WTC11 (cell line): ENCODE results near the gene MYOZ2. TPM values are rescaled to one million over a fixed set of nuclear protein-coding genes. Genes with fewer than 3 reads are reported as not detected.

Experiments
- ATAC-seq: fragments of 200-7000 bp; cut with Tn5 transposase; 2 replicates; pipeline ENCODE4 v1.10.0; 2021; ENCODE audit warnings: mild to moderate bottlenecking, moderate library complexity
- CTCF ChIA-PET: fragments of 300-600 bp; sonication (Branson Sonifier 250); formaldehyde crosslinking; loops from one replicate; lab custom pipeline; 2021; ENCODE audit warnings: antibody characterized with exemption; lab: Charles Lee
- POLR2A ChIA-PET: fragments of 350-600 bp; sonication (Branson Sonifier 250); formaldehyde crosslinking; loops from one replicate; lab custom pipeline; 2021; ENCODE audit warnings: antibody characterized with exemption; lab: Charles Lee
- DNase-seq: peaks from one replicate; pipeline ENCODE4 v3.0.0; 2021; ENCODE audit warnings: low spot score
- H3K27ac Mint-ChIP-seq: 2 replicates; pipeline ENCODE4 v1.8.0; 2021; ENCODE audit warnings: mixed read lengths
- H3K27me3 Mint-ChIP-seq: 2 replicates; pipeline ENCODE4 v1.8.0; 2021; ENCODE audit warnings: low read depth, mild to moderate bottlenecking, moderate library complexity, mixed read lengths
- H3K36me3 Mint-ChIP-seq: 2 replicates; pipeline ENCODE4 v1.8.0; 2021; ENCODE audit warnings: mixed read lengths
- H3K4me1 Mint-ChIP-seq: 2 replicates; pipeline ENCODE4 v1.8.0; 2022; ENCODE audit warnings: mixed read lengths
- H3K4me3 Mint-ChIP-seq: 2 replicates; pipeline ENCODE4 v1.8.0; 2021; ENCODE audit warnings: mild to moderate bottlenecking, moderate library complexity, mixed read lengths
- H3K9me3 Mint-ChIP-seq: 2 replicates; pipeline ENCODE4 v1.8.0; 2021; ENCODE audit warnings: mixed read lengths
- ATF1 ChIP-seq: sonication (generic); formaldehyde crosslinking; IDR thresholded peaks from 2 replicates; pipeline ENCODE4 v1.8.1; 2023; ENCODE audit warnings: mild to moderate bottlenecking, moderate library complexity, missing genetic modification reagents
- ESRRA ChIP-seq: sonication (generic); formaldehyde crosslinking; IDR thresholded peaks from 2 replicates; pipeline ENCODE4 v1.8.1; 2022; ENCODE audit warnings: mild to moderate bottlenecking, missing genetic modification reagents, borderline replicate concordance
- ETV6 ChIP-seq: sonication (generic); formaldehyde crosslinking; IDR thresholded peaks from 2 replicates; pipeline ENCODE4 v1.8.1; 2022; ENCODE audit warnings: mild to moderate bottlenecking, missing genetic modification reagents
- GABPB1 ChIP-seq: sonication (generic); formaldehyde crosslinking; IDR thresholded peaks from 2 replicates; pipeline ENCODE4 v1.8.1; 2023; ENCODE audit warnings: mild to moderate bottlenecking, missing genetic modification reagents
- MYBL2 ChIP-seq: sonication (generic); formaldehyde crosslinking; IDR thresholded peaks from 2 replicates; pipeline ENCODE4 v1.8.1; 2023; ENCODE audit warnings: mild to moderate bottlenecking, moderate library complexity, missing genetic modification reagents
- NFATC4 ChIP-seq: fragments of 250-450 bp; sonication (Bioruptor Pico); IDR thresholded peaks from 2 replicates; pipeline ENCODE4 v1.9.0; 2021; ENCODE audit warnings: mild to moderate bottlenecking
- TEAD4 ChIP-seq: sonication (generic); formaldehyde crosslinking; IDR thresholded peaks from 2 replicates; pipeline ENCODE4 v1.8.0; 2022; ENCODE audit warnings: mild to moderate bottlenecking, missing genetic modification reagents
- ZNF219 ChIP-seq: sonication (generic); formaldehyde crosslinking; IDR thresholded peaks from 2 replicates; pipeline ENCODE4 v1.8.0; 2023; ENCODE audit warnings: missing genetic modification reagents, mild to moderate bottlenecking, borderline replicate concordance
- total RNA-seq: library from RNA; stranded (reverse); gene quantifications from 3 replicates; pipeline ENCODE4 v1.2.3, GENCODE V29; 2021
- TF ChIP-seq, protein P1 (sequence below): fragments of 250-450 bp; sonication (Bioruptor Pico); conservative IDR thresholded peaks from 2 replicates; pipeline ENCODE4 v1.9.0; 2021; ENCODE audit warnings: mild to moderate bottlenecking
- TF ChIP-seq, protein P2 (sequence below): sonication (generic); formaldehyde crosslinking; IDR thresholded peaks from 2 replicates; pipeline ENCODE4 v1.8.1; 2022; ENCODE audit warnings: missing genetic modification reagents, borderline replicate concordance
- TF ChIP-seq, protein P3 (sequence below): sonication (generic); formaldehyde crosslinking; IDR thresholded peaks from 2 replicates; pipeline ENCODE4 v1.8.0; 2023; ENCODE audit warnings: missing genetic modification reagents, mild to moderate bottlenecking, borderline replicate concordance
- TF ChIP-seq, protein P4 (sequence below): fragments of 250-450 bp; sonication (Bioruptor Pico); IDR thresholded peaks from 2 replicates; pipeline ENCODE4 v1.8.0; 2021; ENCODE audit warnings: mild to moderate bottlenecking
- TF ChIP-seq, protein P5 (sequence below): fragments of 250-450 bp; sonication (Bioruptor Pico); IDR thresholded peaks from 2 replicates; pipeline ENCODE4 v1.9.0; 2021; ENCODE audit warnings: mild to moderate bottlenecking
- TF ChIP-seq, protein P6 (sequence below): sonication (generic); formaldehyde crosslinking; conservative IDR thresholded peaks from 2 replicates; pipeline ENCODE4 v1.8.1; 2022; ENCODE audit warnings: mild to moderate bottlenecking, missing genetic modification reagents

MYOZ2 gene
- total RNA-seq, 1 experiment from 2014 or later: not detected

DNA sequence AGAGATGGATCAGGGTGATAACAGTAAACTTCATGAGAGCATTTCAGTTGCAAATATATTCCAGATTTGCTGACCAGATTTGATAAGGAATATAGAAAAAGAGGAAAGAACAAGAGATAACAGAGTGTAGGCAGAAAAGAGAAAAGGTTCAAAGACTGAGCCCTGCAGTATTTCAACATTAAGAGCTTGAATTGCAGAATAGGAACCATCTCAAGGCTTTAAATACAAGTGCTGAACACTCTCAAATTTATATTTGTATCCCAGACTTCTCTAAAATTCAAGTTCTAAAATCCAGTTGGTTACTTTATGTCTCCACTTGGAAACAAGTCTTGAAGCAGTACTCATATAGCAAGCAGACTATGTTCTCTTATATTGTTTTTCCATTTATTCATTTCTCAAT lies 9.7 kb upstream of the MYOZ2 start (continued):
- TF ChIP-seq, protein P1, sequence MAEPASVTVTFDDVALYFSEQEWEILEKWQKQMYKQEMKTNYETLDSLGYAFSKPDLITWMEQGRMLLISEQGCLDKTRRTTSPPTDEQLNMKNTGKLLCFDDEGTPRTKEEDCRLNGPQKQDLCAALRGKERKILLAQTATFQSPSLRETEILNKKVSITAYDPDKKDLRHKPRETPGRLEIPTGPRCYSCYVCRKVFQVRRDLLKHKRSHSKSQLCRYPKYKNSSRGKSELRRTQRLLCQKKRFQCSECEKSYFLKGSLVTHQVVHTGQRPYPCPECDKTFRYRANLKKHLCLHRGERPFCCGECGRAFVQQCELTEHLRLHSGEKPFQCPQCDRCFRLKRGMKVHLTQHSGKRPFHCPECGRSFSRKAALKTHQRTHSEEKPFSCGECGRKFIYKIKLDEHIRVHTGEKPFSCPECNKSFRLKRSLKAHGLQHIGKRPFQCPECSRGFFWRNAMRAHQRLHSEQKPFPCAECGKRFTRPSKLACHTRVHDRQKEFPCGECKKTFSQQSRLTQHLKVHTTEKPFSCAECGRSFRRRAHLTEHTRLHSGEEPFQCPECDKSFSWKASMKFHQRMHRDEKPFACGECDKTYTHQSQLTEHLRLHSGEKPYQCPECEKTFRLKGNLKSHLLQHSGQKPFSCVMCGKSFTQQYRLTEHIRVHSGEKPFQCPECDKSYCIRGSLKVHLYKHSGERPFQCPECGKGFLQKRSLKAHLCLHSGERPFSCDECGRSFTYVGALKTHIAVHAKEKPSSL (CRISPR knock-in tag): no peak
- TF ChIP-seq, protein P2, sequence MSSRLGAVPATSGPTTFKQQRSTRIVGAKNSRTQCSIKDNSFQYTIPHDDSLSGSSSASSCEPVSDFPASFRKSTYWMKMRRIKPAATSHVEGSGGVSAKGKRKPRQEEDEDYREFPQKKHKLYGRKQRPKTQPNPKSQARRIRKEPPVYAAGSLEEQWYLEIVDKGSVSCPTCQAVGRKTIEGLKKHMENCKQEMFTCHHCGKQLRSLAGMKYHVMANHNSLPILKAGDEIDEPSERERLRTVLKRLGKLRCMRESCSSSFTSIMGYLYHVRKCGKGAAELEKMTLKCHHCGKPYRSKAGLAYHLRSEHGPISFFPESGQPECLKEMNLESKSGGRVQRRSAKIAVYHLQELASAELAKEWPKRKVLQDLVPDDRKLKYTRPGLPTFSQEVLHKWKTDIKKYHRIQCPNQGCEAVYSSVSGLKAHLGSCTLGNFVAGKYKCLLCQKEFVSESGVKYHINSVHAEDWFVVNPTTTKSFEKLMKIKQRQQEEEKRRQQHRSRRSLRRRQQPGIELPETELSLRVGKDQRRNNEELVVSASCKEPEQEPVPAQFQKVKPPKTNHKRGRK (CRISPR knock-in tag): no peak
- TF ChIP-seq TEAD4: no peak
- TF ChIP-seq MYBL2 (CRISPR knock-in tag): no peak
- TF ChIP-seq, protein P3, sequence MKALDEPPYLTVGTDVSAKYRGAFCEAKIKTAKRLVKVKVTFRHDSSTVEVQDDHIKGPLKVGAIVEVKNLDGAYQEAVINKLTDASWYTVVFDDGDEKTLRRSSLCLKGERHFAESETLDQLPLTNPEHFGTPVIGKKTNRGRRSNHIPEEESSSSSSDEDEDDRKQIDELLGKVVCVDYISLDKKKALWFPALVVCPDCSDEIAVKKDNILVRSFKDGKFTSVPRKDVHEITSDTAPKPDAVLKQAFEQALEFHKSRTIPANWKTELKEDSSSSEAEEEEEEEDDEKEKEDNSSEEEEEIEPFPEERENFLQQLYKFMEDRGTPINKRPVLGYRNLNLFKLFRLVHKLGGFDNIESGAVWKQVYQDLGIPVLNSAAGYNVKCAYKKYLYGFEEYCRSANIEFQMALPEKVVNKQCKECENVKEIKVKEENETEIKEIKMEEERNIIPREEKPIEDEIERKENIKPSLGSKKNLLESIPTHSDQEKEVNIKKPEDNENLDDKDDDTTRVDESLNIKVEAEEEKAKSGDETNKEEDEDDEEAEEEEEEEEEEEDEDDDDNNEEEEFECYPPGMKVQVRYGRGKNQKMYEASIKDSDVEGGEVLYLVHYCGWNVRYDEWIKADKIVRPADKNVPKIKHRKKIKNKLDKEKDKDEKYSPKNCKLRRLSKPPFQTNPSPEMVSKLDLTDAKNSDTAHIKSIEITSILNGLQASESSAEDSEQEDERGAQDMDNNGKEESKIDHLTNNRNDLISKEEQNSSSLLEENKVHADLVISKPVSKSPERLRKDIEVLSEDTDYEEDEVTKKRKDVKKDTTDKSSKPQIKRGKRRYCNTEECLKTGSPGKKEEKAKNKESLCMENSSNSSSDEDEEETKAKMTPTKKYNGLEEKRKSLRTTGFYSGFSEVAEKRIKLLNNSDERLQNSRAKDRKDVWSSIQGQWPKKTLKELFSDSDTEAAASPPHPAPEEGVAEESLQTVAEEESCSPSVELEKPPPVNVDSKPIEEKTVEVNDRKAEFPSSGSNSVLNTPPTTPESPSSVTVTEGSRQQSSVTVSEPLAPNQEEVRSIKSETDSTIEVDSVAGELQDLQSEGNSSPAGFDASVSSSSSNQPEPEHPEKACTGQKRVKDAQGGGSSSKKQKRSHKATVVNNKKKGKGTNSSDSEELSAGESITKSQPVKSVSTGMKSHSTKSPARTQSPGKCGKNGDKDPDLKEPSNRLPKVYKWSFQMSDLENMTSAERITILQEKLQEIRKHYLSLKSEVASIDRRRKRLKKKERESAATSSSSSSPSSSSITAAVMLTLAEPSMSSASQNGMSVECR (CRISPR knock-in tag): no peak
- no peak for TF ChIP-seq ETV6 (CRISPR knock-in tag)

DNA sequence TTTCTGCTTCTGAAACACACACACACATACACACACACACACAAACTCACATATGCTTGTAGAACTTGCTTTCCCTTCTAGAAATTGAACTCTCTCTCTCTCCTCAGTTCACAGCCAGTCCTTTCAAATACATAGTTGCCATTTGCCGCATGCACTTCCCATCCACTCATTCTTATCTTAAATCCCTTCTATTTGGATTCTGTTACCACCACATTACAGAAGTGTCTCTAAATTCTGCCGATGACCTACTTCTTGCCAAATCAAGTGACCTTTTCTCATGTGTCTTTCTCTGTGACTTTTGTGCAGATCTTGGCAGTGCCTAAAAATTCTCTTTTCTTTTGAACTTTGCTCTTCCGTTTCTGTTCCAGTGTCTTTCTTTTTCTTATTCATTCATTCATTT lies 7.5 kb upstream of the MYOZ2 start:
- H3K27ac Mint-ChIP-seq: no peak overlapping the region
- DNase-seq (no peak), ATAC-seq (no peak)
- no peaks in the 10 kb centered on the region for H3K36me3 Mint-ChIP-seq
- CTCF ChIA-PET: no interaction called here
- peaks cover 24% of the 10 kb centered on the region for H3K4me1 Mint-ChIP-seq
- POLR2A ChIA-PET: no interaction called here
- H3K9me3 Mint-ChIP-seq: no peaks in the 10 kb centered on the region
- no peaks in the 10 kb centered on the region for H3K27me3 Mint-ChIP-seq
- H3K4me3 Mint-ChIP-seq: no peak overlapping the region
- TF ChIP-seq ZNF219 (CRISPR knock-in tag): no peak
- TF ChIP-seq GABPB1 (CRISPR knock-in tag): no peak
- TF ChIP-seq NFATC4: no peak
- no peak for TF ChIP-seq ATF1 (CRISPR knock-in tag)
- TF ChIP-seq ESRRA: no peak

DNA sequence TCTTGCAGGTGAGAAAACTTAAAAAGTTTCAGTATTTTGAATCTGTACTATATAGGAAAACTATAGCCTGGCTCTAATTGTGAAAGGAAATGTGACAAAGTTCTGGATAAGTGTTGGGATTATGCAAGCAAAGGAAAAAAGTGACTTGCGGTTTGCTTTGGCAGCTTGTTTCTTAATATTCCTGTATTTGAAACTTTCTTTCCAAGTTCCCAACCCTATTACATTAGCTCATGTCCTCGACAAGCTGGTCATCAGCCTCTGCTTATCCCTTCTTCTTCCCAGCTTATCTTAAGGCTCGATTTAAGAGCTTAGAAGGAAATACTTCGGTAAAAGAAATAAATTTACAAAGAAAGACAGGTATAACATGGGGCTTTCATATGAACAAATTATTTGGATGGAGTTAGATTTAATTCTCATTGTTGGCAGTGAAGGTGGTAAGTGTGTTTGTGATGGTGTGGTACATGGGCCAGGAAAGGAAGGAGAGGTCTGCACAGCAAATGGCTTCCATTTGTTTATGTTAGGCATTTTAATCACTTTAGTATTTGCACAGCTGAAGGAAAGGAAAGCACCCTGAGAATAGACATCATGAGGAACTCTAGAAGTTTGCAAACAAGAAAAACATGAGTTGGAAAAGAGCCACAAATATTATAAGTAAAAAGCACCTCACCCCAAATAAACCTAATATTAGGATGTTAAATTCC lies 5.1 kb upstream of the MYOZ2 start:
- H3K9me3 Mint-ChIP-seq: no peaks in the 10 kb centered on the region
- no peak overlapping the region for H3K27ac Mint-ChIP-seq
- H3K4me3 Mint-ChIP-seq: no peak overlapping the region
- TF ChIP-seq, protein P4, sequence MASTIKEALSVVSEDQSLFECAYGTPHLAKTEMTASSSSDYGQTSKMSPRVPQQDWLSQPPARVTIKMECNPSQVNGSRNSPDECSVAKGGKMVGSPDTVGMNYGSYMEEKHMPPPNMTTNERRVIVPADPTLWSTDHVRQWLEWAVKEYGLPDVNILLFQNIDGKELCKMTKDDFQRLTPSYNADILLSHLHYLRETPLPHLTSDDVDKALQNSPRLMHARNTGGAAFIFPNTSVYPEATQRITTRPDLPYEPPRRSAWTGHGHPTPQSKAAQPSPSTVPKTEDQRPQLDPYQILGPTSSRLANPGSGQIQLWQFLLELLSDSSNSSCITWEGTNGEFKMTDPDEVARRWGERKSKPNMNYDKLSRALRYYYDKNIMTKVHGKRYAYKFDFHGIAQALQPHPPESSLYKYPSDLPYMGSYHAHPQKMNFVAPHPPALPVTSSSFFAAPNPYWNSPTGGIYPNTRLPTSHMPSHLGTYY (CRISPR knock-in tag): no peak
- TF ChIP-seq, protein P5, sequence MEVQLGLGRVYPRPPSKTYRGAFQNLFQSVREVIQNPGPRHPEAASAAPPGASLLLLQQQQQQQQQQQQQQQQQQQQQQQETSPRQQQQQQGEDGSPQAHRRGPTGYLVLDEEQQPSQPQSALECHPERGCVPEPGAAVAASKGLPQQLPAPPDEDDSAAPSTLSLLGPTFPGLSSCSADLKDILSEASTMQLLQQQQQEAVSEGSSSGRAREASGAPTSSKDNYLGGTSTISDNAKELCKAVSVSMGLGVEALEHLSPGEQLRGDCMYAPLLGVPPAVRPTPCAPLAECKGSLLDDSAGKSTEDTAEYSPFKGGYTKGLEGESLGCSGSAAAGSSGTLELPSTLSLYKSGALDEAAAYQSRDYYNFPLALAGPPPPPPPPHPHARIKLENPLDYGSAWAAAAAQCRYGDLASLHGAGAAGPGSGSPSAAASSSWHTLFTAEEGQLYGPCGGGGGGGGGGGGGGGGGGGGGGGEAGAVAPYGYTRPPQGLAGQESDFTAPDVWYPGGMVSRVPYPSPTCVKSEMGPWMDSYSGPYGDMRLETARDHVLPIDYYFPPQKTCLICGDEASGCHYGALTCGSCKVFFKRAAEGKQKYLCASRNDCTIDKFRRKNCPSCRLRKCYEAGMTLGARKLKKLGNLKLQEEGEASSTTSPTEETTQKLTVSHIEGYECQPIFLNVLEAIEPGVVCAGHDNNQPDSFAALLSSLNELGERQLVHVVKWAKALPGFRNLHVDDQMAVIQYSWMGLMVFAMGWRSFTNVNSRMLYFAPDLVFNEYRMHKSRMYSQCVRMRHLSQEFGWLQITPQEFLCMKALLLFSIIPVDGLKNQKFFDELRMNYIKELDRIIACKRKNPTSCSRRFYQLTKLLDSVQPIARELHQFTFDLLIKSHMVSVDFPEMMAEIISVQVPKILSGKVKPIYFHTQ: no peak
- TF ChIP-seq, protein P6, sequence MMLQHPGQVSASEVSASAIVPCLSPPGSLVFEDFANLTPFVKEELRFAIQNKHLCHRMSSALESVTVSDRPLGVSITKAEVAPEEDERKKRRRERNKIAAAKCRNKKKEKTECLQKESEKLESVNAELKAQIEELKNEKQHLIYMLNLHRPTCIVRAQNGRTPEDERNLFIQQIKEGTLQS: no peak
- TF ChIP-seq, all 79 proteins: peak for 0
- POLR2A ChIA-PET: no interaction called here
- ATAC-seq: no peak
- CTCF ChIA-PET: no interaction called here
- DNase-seq: no peak
- Mint-ChIP-seq H3K36me3 (no peaks in the 10 kb centered on the region), H3K27me3 (no peaks in the 10 kb centered on the region), H3K4me1 (peaks cover 9% of the 10 kb centered on the region)
